Measurements from ENCODE around the gene GRAP.
"Not testable (repeated sequence)": the region's sequence is repeated elsewhere in the genome, so short reads cannot be mapped to it uniquely, and the experiment has no call there.

Gene GRAP

DNA sequence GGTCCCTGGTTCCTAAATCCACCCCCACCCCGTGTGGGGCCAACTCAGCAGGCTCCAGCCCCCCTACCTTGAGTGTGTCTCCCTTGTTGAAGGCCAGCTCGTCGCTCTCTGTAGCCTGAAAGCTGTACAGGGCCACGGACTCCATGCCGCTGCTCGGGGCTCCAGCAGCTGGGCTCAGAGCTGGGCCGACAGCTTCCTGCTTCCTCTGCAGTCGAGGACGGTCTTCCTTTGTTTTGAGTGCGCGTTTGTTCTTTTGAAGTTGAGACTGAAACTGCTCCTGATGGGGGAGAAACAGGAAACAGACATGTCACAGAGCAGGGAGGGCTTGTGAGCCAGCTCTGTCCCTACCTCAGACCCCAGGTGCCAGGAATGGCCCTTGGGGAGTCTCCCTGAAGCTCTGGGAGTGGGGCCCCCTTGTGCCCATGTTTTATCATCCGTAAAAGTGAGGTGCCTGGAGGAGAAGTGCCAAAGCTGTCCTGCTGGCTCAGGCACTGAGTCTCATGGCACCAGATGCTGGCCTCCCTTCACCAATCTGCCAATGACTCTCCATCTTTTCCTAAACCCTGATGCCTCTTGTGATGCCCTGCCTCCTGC lies at the start of gene GRAP:
GRAP (minus strand) TSS at position 176 of the 594 bp plus-strand sequence; CDS start at position 145, 31 bp downstream.
- not testable (repeated sequence) for DNase-seq

GRCh38 chr17:19093684-19094438 lies 47.1 kb upstream of the GRAP start:
- not testable (repeated sequence) for DNase-seq

DNA sequence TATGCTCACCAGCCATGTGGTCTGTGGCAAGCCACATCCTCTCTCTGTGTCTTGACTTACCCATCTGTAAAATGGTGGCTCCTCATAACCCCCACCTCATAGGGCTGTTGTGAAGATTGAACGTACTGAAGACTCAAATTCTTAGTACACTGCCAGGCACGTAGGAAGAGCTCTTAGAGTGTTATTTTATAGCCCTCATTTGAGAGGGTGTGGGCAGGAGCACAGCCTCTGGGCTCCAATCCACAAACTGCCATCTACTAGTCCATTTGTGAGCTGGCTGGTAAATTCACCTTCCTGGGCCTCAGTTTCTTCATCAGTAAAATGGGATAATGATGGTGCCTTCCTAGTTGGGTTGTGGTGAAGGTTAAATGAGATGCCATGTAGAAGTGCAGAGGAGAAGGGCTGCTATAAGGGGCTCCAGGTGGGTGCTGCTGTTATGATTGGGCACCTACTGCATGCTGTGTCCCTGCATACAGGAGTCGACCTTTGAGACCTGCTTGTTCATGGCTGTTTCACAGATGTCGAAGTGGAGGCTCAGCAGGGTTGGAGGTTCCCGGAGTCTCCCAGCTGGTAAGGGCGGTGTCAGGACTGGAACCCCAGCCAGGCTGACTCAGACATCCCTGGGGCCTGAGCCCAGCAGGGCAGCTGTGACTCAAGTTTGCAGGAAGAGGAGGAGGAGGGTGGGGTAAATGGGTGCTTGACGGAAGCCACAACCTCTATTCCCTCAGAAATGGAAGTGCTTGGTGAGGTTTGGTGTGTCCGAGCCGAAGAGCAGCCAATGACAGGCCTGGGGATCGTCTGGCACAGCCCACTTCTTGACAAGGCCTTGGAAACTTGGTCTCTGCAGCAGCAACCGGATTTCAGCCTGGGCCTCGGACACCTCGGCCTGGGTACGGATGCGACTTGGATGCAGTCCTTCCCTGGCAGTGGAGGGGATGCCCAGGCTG lies 46.3 kb upstream of the GRAP start:
- not testable (repeated sequence) for DNase-seq

- not testable (repeated sequence) for DNase-seq
Measured at GRCh38 chr17:19090058-19090772, 43.5 kb upstream of the GRAP start.

DNA sequence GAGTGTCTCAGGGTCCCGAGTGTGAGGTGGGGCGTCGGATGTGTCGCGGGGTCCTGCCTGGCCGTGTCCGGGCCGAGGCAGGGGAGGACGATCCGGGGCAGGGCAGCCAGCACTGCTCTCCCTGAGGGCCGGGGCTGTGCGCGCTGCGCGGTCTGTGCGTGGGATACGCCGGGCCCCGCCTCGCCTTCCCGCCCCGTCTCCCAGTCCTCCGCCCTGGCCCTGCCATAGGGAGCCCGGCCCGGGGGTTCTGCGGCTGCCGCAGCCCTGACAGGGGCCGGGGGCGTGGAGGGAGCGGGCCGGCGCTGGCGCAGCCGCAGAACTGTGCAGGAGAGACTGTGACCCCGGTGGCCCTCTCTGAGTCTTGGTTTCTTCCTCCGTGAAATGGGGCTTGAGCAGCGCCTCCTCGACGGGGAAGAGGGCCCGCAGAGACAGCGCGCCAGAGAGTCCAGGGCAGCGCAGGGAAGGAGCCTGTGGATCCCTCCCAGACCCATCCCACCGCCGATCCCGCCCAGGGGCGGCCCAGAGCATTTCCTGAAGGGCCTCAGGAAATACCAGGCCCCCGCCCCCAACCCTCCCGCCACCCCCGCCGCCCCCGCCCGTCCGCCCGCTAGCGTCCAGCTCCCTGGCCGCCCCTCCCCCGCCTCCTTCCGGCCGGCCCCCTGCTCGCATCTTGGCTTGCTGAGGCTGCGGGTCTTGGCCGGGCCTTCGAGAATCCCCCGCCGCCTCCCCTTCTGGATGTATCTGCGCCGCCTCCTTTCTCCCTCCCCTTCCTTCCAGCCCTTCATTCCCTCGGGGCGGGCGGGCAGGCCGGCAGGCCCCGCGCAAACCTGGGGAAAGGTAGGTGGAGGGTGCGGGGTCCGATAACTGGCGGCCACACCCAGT lies 42.3 kb upstream of the GRAP start:
- not testable (repeated sequence) for DNase-seq

- not testable (repeated sequence) for DNase-seq
Measured at GRCh38 chr17:19077386-19077785, 30.6 kb upstream of the GRAP start.

DNA sequence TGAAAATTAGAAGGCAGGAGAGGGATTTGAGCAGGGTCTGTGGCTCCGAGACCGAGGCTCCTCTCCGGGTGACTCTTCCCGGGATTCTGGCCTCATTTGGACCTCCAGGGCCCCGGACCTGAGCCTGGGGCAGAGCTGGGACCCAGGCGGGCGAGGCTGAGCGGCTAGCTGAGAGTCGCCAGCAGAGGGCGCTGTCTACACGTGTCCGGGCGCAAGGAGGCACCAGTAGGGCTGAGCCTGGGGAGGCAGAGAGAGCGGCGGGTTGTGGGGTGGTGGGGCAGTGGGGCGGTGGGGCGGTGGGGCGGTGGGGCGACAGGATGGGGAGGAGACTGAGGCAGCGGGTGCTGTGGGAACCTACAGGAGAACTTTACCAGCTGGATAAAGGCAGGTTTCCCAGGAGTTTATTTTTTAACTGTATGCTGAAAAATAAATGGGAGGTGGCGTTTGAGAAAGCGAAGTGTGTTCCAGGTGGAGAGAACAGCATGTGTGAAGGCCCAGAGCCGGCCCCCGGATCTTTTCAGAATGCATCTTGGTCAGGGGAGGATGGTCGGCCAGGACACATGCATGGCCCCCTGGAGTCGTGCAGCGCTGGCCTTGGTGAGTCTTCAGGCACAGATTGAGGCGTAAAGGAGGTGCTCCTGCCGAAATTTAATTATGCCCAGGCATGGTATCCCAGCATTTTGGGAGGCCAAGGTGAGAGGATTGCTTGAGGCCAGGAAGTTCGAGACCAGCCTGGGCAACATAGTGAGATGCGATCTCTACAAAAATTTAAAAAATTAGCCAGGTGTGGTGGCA lies 29.8 kb upstream of the GRAP start:
- not testable (repeated sequence) for DNase-seq

GRCh38 chr17:19070318-19071168 lies 23.8 kb upstream of the GRAP start:
- DNase-seq, result not testable (repeated sequence)

GRCh38 chr17:19064378-19064777 lies 17.6 kb upstream of the GRAP start:
- DNase-seq, result not testable (repeated sequence)

- DNase-seq, result not testable (repeated sequence)
Measured at GRCh38 chr17:19063326-19063956, 16.7 kb upstream of the GRAP start.

DNA sequence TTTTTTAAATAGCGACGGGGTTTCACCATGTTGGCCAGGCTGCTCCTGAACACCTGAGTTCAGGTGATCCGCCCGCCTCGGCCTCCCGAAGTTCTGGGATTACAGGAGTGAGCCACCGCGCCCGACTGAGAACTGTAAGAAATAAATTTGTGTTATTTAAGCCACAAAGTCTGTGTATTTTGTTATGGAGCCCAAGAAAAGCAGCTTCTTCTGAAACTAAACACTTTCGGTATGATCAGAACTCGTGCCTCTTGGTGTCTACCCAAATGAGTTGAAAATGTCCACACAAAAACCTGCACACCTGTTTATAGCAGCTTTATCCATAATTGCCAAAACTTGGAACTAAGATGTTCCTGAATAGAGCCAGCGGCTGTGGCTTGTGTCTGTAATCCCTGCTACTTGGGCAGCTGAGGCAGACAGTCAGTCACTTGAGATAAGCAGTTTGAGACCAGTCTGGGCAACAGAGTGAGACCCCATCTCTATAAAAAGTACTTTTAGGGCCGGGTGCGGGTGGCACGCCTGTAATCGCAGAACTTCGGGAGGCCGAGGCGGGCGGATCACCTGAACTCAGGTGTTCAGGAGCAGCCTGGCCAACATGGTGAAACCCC lies 16.1 kb upstream of the GRAP start:
- not testable (repeated sequence) for DNase-seq

DNA sequence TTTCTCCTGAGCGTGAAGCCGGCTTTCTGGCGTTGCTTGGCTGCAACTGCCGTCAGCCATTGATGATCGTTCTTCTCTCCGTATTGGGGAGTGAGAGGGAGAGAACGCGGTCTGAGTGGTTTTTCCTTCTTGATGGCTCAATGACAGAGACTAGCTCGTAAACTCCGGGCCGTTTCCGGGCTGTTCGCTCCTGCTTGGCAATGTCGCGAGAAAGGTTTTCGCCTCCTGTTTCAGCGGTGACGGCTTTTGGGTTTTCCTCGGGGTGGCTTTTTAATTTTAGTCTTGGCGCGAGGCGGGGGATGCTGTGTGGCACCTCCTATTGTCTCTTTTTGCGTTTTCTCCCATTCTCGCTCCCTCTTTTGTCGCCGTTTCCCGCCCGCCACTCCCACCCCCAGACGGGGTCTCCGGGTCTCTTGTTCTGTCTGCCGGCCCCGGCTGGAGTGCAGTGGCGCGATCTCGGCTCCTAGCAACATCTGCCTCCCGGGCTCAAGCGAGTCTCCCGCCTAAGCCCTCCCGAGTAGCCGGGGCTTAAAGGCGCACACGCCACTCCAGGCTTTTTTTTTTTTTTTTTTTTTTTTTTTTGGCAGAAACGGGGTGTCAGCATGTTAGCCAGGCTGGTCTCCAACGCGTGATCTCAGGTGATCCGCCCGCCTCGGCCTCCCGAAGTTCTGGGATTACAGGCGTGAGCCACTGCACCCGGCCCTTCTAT lies 15.4 kb upstream of the GRAP start:
- not testable (repeated sequence) for DNase-seq

- not testable (repeated sequence) for DNase-seq
Measured at GRCh38 chr17:19055447-19055846, 8.7 kb upstream of the GRAP start.

GRCh38 chr17:19048826-19049225 lies 2.1 kb upstream of the GRAP start:
- DNase-seq, result not testable (repeated sequence)

DNA sequence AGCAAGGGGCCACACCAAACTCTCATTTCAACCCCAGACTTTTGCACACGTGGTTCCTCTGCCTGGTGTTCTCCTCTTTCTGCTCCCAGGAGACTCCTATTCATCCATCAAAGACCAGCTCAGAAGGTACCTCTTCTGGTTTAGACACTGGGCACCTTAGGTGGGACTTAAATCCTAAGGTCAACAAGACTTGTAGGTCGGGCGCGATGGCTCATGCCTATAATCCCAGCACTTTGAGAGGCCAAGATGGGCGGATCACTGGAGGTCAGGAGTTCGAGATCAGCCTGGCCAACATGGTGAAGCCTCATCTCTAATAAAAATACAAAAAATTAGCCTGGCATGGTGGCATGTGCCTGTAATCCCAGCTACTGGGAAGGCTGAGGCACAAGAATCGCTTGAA lies 753 bp upstream of the GRAP start:
- not testable (repeated sequence) for DNase-seq

GRCh38 chr17:19044643-19045042 lies 2.1 kb downstream of the GRAP start:
- not testable (repeated sequence) for DNase-seq

GRCh38 chr17:19043032-19043431 lies 3.7 kb downstream of the GRAP start:
- DNase-seq, result not testable (repeated sequence)

DNA sequence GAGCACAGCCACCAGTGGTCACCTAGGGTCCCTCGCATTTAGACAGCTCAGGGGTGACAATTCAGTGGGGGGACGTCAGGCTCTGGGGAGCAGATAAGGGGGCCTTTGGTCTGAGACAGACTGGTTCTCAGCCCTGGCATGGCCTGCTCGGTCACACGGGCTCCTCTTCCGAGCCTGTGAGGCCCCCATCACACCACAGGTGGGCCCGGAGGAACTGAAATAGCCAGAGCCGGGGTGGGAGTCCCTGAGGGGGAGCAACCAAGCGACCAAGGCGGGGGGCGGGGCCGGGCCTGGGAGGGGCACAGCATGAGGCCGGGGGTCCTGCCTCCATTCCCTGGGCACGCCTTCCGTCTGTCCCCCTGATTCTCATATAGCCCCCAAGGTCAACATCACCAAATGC lies 4.4 kb downstream of the GRAP start:
- not testable (repeated sequence) for DNase-seq
